Prostate gland (tissue), 2 donors: ENCODE results near the gene FAM32A.

Source experiments
- POLR2AphosphoS5 ChIP-seq: sonication (generic); formaldehyde crosslinking; IDR thresholded peaks from one replicate; pipeline ENCODE4 v1.6.1; 2017; ENCODE audit warnings: antibody characterized with exemption
- TF ChIP-seq, protein P1 (sequence below), 4 experiments: fragments of 200-600 bp in 2 of 4; fragments of 450-650 bp in 2 of 4; sonication (generic) in 2 of 4; IDR thresholded peaks; 1 replicate in 3 of 4; 2 replicates in 1 of 4; pipeline ENCODE4 v1.5.1; 2016 to 2019; ENCODE audit warnings: antibody characterized with exemption in 4 of 4, mild to moderate bottlenecking in 2 of 4, moderate library complexity in 2 of 4

DNA sequence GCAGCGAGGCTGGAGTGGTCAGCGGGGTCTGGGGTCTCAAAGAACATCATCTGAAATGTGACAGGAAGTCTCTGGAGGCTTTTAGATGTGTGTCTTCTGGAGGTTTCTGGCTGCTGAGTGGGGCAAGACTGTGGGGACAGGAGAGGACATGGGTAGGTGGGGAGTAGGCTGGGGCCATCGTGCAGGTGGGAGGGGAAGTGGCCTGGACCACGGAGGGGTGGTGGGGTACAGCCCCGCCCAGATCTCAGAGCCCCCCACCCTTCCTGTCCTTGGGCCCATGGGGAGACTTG lies 18.7 kb downstream of the FAM32A start:
- TF ChIP-seq, protein P1, sequence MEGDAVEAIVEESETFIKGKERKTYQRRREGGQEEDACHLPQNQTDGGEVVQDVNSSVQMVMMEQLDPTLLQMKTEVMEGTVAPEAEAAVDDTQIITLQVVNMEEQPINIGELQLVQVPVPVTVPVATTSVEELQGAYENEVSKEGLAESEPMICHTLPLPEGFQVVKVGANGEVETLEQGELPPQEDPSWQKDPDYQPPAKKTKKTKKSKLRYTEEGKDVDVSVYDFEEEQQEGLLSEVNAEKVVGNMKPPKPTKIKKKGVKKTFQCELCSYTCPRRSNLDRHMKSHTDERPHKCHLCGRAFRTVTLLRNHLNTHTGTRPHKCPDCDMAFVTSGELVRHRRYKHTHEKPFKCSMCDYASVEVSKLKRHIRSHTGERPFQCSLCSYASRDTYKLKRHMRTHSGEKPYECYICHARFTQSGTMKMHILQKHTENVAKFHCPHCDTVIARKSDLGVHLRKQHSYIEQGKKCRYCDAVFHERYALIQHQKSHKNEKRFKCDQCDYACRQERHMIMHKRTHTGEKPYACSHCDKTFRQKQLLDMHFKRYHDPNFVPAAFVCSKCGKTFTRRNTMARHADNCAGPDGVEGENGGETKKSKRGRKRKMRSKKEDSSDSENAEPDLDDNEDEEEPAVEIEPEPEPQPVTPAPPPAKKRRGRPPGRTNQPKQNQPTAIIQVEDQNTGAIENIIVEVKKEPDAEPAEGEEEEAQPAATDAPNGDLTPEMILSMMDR (IDR thresholded peaks at IDR 0.05), result no peak
- TF ChIP-seq POLR2AphosphoS5, result no peak
